Activated naive CD8-positive, alpha-beta T cell treated with anti-CD3 and anti-CD28 coated beads, Interleukin-2, amount 50 U/mL, for 24 hours (primary cell): ENCODE data around the gene TRAPPC6A.

Experiments used
- ATAC-seq: fragments of 150-1000 bp; cut with Tn5 transposase; one replicate; pipeline ENCODE4 v1.10.0; 2021
- DNase-seq: peaks from one replicate; pipeline ENCODE4 v3.0.0; 2021
- H3K27ac Mint-ChIP-seq: one replicate; pipeline ENCODE4 v1.8.0; 2021; ENCODE audit warnings: mild to moderate bottlenecking, mixed read lengths
- H3K27me3 Mint-ChIP-seq: one replicate; pipeline ENCODE4 v1.8.0; 2021; ENCODE audit warnings: mixed read lengths
- H3K36me3 Mint-ChIP-seq: one replicate; pipeline ENCODE4 v1.8.0; 2021; ENCODE audit warnings: low read depth, mixed read lengths
- H3K4me1 Mint-ChIP-seq: one replicate; pipeline ENCODE4 v1.8.0; 2021; ENCODE audit warnings: mixed read lengths
- H3K4me3 Mint-ChIP-seq: one replicate; pipeline ENCODE4 v1.8.0; 2021; ENCODE audit warnings: mild to moderate bottlenecking, moderate library complexity, mixed read lengths
- H3K9me3 Mint-ChIP-seq: one replicate; pipeline ENCODE4 v1.8.0; 2021; ENCODE audit warnings: mixed read lengths

TRAPPC6A gene

GRCh38 chr19:45140144-45140503, 37.9 kb downstream of the TRAPPC6A start:
- no peak for ATAC-seq
- H3K36me3 Mint-ChIP-seq: peaks cover 2% of the 10 kb centered on the region
- H3K9me3 Mint-ChIP-seq: no peaks in the 10 kb centered on the region
- DNase-seq: no peak
- H3K4me1 Mint-ChIP-seq: peaks cover 6% of the 10 kb centered on the region
- no peak overlapping the region for H3K27ac Mint-ChIP-seq
- H3K4me3 Mint-ChIP-seq: no peak overlapping the region
- H3K27me3 Mint-ChIP-seq: no peaks in the 10 kb centered on the region

GRCh38 chr19:45139286-45140143, 38.5 kb downstream of the TRAPPC6A start:
- ATAC-seq (no peak), DNase-seq (no peak)
- no peak overlapping the region for H3K4me3 Mint-ChIP-seq
- no peak overlapping the region for H3K27ac Mint-ChIP-seq
- peaks cover 2% of the 10 kb centered on the region for H3K36me3 Mint-ChIP-seq
- no peaks in the 10 kb centered on the region for H3K27me3 Mint-ChIP-seq
- H3K4me1 Mint-ChIP-seq: peaks cover 6% of the 10 kb centered on the region
- no peaks in the 10 kb centered on the region for H3K9me3 Mint-ChIP-seq

GRCh38 chr19:45138303-45138751, 39.7 kb downstream of the TRAPPC6A start:
- Mint-ChIP-seq H3K4me3 (no peak overlapping the region), H3K36me3 (peaks cover 2% of the 10 kb centered on the region), H3K4me1 (peaks cover 9% of the 10 kb centered on the region), H3K9me3 (no peaks in the 10 kb centered on the region), H3K27me3 (no peaks in the 10 kb centered on the region), H3K27ac (no peak overlapping the region)
- DNase-seq (no peak), ATAC-seq (no peak)

GRCh38 chr19:45137179-45137761, 40.8 kb downstream of the TRAPPC6A start:
- Mint-ChIP-seq H3K27ac (no peak overlapping the region), H3K27me3 (no peaks in the 10 kb centered on the region), H3K9me3 (no peaks in the 10 kb centered on the region), H3K36me3 (peaks cover 2% of the 10 kb centered on the region), H3K4me3 (no peak overlapping the region), H3K4me1 (peaks cover 7% of the 10 kb centered on the region)
- DNase-seq: no peak
- ATAC-seq: no peak

GRCh38 chr19:45136507-45137178, 41.4 kb downstream of the TRAPPC6A start:
- H3K9me3 Mint-ChIP-seq: no peaks in the 10 kb centered on the region
- H3K27me3 Mint-ChIP-seq: no peaks in the 10 kb centered on the region
- no peak overlapping the region for H3K4me3 Mint-ChIP-seq
- DNase-seq (no peak), ATAC-seq (no peak)
- no peak overlapping the region for H3K27ac Mint-ChIP-seq
- H3K4me1 Mint-ChIP-seq: peaks cover 7% of the 10 kb centered on the region
- peaks cover 2% of the 10 kb centered on the region for H3K36me3 Mint-ChIP-seq

- Mint-ChIP-seq H3K27ac (no peak overlapping the region), H3K9me3 (no peaks in the 10 kb centered on the region), H3K4me3 (no peak overlapping the region), H3K36me3 (peaks cover under 1% of the 10 kb centered on the region), H3K4me1 (peaks cover 12% of the 10 kb centered on the region), H3K27me3 (no peaks in the 10 kb centered on the region)
- DNase-seq: no peak
- no peak for ATAC-seq
Observed at GRCh38 chr19:45135176-45135885, 42.7 kb downstream of the TRAPPC6A start.

GRCh38 chr19:45133661-45134060, 44.4 kb downstream of the TRAPPC6A start:
- no peaks in the 10 kb centered on the region for H3K27me3 Mint-ChIP-seq
- H3K4me3 Mint-ChIP-seq: no peak overlapping the region
- H3K4me1 Mint-ChIP-seq: peaks cover 12% of the 10 kb centered on the region
- H3K36me3 Mint-ChIP-seq: no peaks in the 10 kb centered on the region
- DNase-seq: no peak
- no peak overlapping the region for H3K27ac Mint-ChIP-seq
- no peaks in the 10 kb centered on the region for H3K9me3 Mint-ChIP-seq
- no peak for ATAC-seq

GRCh38 chr19:45130888-45131615, 47.0 kb downstream of the TRAPPC6A start:
- DNase-seq (no peak), ATAC-seq (peak; percentile 56)
- Mint-ChIP-seq H3K36me3 (peaks cover 1% of the 10 kb centered on the region), H3K27me3 (no peaks in the 10 kb centered on the region), H3K4me1 (peaks cover 7% of the 10 kb centered on the region), H3K9me3 (no peaks in the 10 kb centered on the region), H3K4me3 (no peak overlapping the region), H3K27ac (no peak overlapping the region)

GRCh38 chr19:45130236-45130635, 47.8 kb downstream of the TRAPPC6A start:
- no peak overlapping the region for H3K4me3 Mint-ChIP-seq
- no peaks in the 10 kb centered on the region for H3K9me3 Mint-ChIP-seq

GRCh38 chr19:45128806-45129205, 49.2 kb downstream of the TRAPPC6A start:
- H3K4me3 Mint-ChIP-seq: no peak overlapping the region
- peaks cover 1% of the 10 kb centered on the region for H3K36me3 Mint-ChIP-seq
- peaks cover 9% of the 10 kb centered on the region for H3K4me1 Mint-ChIP-seq
- ATAC-seq (no peak), DNase-seq (no peak)
- no peaks in the 10 kb centered on the region for H3K27me3 Mint-ChIP-seq
- no peaks in the 10 kb centered on the region for H3K9me3 Mint-ChIP-seq
- no peak overlapping the region for H3K27ac Mint-ChIP-seq

More at GRCh38 chr19:45130236-45130635, 47.8 kb downstream of the TRAPPC6A start:
- Mint-ChIP-seq H3K36me3 (peaks cover 1% of the 10 kb centered on the region), H3K27me3 (no peaks in the 10 kb centered on the region), H3K27ac (no peak overlapping the region), H3K4me1 (peaks cover 11% of the 10 kb centered on the region)
- DNase-seq (no peak), ATAC-seq (no peak)

- Mint-ChIP-seq H3K9me3 (no peaks in the 10 kb centered on the region), H3K27me3 (no peaks in the 10 kb centered on the region)
Observed at GRCh38 chr19:45128146-45128545, 49.9 kb downstream of the TRAPPC6A start.

GRCh38 chr19:45126654-45127053, 51.4 kb downstream of the TRAPPC6A start:
- Mint-ChIP-seq H3K36me3 (peaks cover 1% of the 10 kb centered on the region), H3K4me1 (peaks cover 18% of the 10 kb centered on the region), H3K4me3 (no peak overlapping the region), H3K27ac (no peak overlapping the region), H3K9me3 (no peaks in the 10 kb centered on the region), H3K27me3 (no peaks in the 10 kb centered on the region)
- ATAC-seq: no peak
- no peak for DNase-seq

More at GRCh38 chr19:45128146-45128545, 49.9 kb downstream of the TRAPPC6A start:
- peaks cover 9% of the 10 kb centered on the region for H3K4me1 Mint-ChIP-seq
- H3K36me3 Mint-ChIP-seq: peaks cover 1% of the 10 kb centered on the region
- no peak for DNase-seq
- H3K4me3 Mint-ChIP-seq: no peak overlapping the region
- H3K27ac Mint-ChIP-seq: no peak overlapping the region
- no peak for ATAC-seq

- peak; percentile 80 for DNase-seq
- Mint-ChIP-seq H3K4me1 (peaks cover 24% of the 10 kb centered on the region), H3K27ac (no peak overlapping the region), H3K4me3 (no peak overlapping the region), H3K27me3 (no peaks in the 10 kb centered on the region), H3K9me3 (no peaks in the 10 kb centered on the region), H3K36me3 (peaks cover 1% of the 10 kb centered on the region)
- peak; percentile 69 for ATAC-seq
Observed at GRCh38 chr19:45125975-45126493, 52.0 kb downstream of the TRAPPC6A start.

GRCh38 chr19:45125360-45125759, 52.7 kb downstream of the TRAPPC6A start:
- no peaks in the 10 kb centered on the region for H3K27me3 Mint-ChIP-seq
- H3K4me3 Mint-ChIP-seq: no peak overlapping the region
- no peak overlapping the region for H3K27ac Mint-ChIP-seq
- H3K36me3 Mint-ChIP-seq: peaks cover 1% of the 10 kb centered on the region
- DNase-seq: no peak
- ATAC-seq: no peak
- H3K9me3 Mint-ChIP-seq: no peaks in the 10 kb centered on the region
- peaks cover 24% of the 10 kb centered on the region for H3K4me1 Mint-ChIP-seq
